ENCODE measurements around the gene ARL13B. TPM values are rescaled to one million over a fixed set of nuclear protein-coding genes. Genes with fewer than 3 reads are reported as not detected.
A peak's percentile ranks its signal among the peaks of the same experiment; 100 is the strongest.
"Not testable (repeated sequence)": the region's sequence is repeated elsewhere in the genome, so short reads cannot be mapped to it uniquely, and the experiment has no call there.

Gene ARL13B
- total RNA-seq, 1 donor from 2014 or later, result 16.3 TPM

- DNase-seq (ENCODE audit: low spot score), result peak; percentile 95
Measured at GRCh38 chr3:94062513-94063404, 82.8 kb downstream of the ARL13B start, which contains the start of the genes DHFR2 and NSUN3. DHFR2 (minus strand) TSS chr3:94062916; CDS start chr3:94061511, 1,405 bp downstream. NSUN3 (plus strand) TSS chr3:94063061; CDS start chr3:94063127, 66 bp downstream.

- DNase-seq (ENCODE audit: low spot score), result no peak
Measured at GRCh38 chr3:94063496-94064119, 83.7 kb downstream of the ARL13B start.

- no peak for DNase-seq (ENCODE audit: low spot score)
Measured at GRCh38 chr3:94064243-94064860, 84.4 kb downstream of the ARL13B start.

- DNase-seq (ENCODE audit: low spot score), result no peak
Measured at GRCh38 chr3:94065122-94065521, 85.2 kb downstream of the ARL13B start.

- DNase-seq (ENCODE audit: low spot score), result no peak
Measured at GRCh38 chr3:94065819-94066480, 86.0 kb downstream of the ARL13B start.

- no peak for DNase-seq (ENCODE audit: low spot score)
Measured at GRCh38 chr3:94066506-94067500, 86.8 kb downstream of the ARL13B start.

- DNase-seq (ENCODE audit: low spot score), result no peak
Measured at GRCh38 chr3:94069194-94069813, 89.3 kb downstream of the ARL13B start.

GRCh38 chr3:94070341-94070911 is 90.5 kb downstream of the ARL13B start:
- no peak for DNase-seq (ENCODE audit: low spot score)

- no peak for DNase-seq (ENCODE audit: low spot score)
Measured at GRCh38 chr3:94071713-94072284, 91.8 kb downstream of the ARL13B start.

- DNase-seq (ENCODE audit: low spot score), result no peak
Measured at GRCh38 chr3:94076055-94076454, 96.1 kb downstream of the ARL13B start.

GRCh38 chr3:94080552-94080951 is 100.6 kb downstream of the ARL13B start:
- not testable (repeated sequence) for DNase-seq (ENCODE audit: low spot score)

- DNase-seq (ENCODE audit: low spot score), result no peak
Measured at GRCh38 chr3:94081884-94082283, 101.9 kb downstream of the ARL13B start.

GRCh38 chr3:94082391-94082937 is 102.5 kb downstream of the ARL13B start:
- no peak for DNase-seq (ENCODE audit: low spot score)

- no peak for DNase-seq (ENCODE audit: low spot score)
Measured at GRCh38 chr3:94083261-94083660, 103.3 kb downstream of the ARL13B start.

- no peak for DNase-seq (ENCODE audit: low spot score)
Measured at GRCh38 chr3:94089126-94089525, 109.2 kb downstream of the ARL13B start.

GRCh38 chr3:94092086-94092485 is 112.1 kb downstream of the ARL13B start:
- DNase-seq (ENCODE audit: low spot score), result no peak

- no peak for DNase-seq (ENCODE audit: low spot score)
Measured at GRCh38 chr3:94093151-94093550, 113.2 kb downstream of the ARL13B start.

- DNase-seq (ENCODE audit: low spot score), result no peak
Measured at GRCh38 chr3:94095111-94095510, 115.2 kb downstream of the ARL13B start.

GRCh38 chr3:94098452-94098851 is 118.5 kb downstream of the ARL13B start:
- DNase-seq (ENCODE audit: low spot score), result no peak
